Neural cell (in vitro differentiated cells): ENCODE measurements around the gene SLF1. TPM values are rescaled to one million over a fixed set of nuclear protein-coding genes. Genes with fewer than 3 reads are reported as not detected.

Experiments used
- H2AFZ ChIP-seq: fragments of 200-600, 300-800 bp; sonication (generic), shearing (Covaris generic); 2 replicates; pipeline ENCODE4 v1.6.0; 2014; ENCODE audit warnings: low read depth, mild to moderate bottlenecking, antibody characterized with exemption, low read length, moderate library complexity
- H3F3A ChIP-seq: fragments of 200-600 bp; shearing (Covaris generic); 2 replicates; pipeline ENCODE4 v1.6.1; 2016; ENCODE audit warnings: mild to moderate bottlenecking, moderate library complexity, mixed read lengths, antibody characterized with exemption, low read length; ENCODE audit not compliant: insufficient read depth, poor library complexity, severe bottlenecking
- H3K27ac ChIP-seq: fragments of 200-600, 300-800 bp; sonication (generic), shearing (Covaris generic); 2 replicates; pipeline ENCODE4 v1.5.1; 2014; ENCODE audit warnings: mild to moderate bottlenecking, low read length, moderate library complexity
- H3K27me3 ChIP-seq: fragments of 300-800, 200-600 bp; sonication (generic), shearing (Covaris generic); 2 replicates; pipeline ENCODE4 v1.6.0; 2014; ENCODE audit warnings: mild to moderate bottlenecking, low read depth, low read length, moderate library complexity; ENCODE audit not compliant: insufficient read depth
- H3K36me3 ChIP-seq: fragments of 300-800, 200-600 bp; sonication (generic), shearing (Covaris generic); 2 replicates; pipeline ENCODE4 v1.5.1; 2014; ENCODE audit warnings: mild to moderate bottlenecking, antibody characterized with exemption, low read length, moderate library complexity; ENCODE audit not compliant: insufficient read depth
- H3K4me2 ChIP-seq: fragments of 300-800, 200-600 bp; sonication (generic), shearing (Covaris generic); 2 replicates; pipeline ENCODE4 v1.6.0; 2014; ENCODE audit warnings: mild to moderate bottlenecking, low read length
- H3K4me3 ChIP-seq: fragments of 300-800, 200-600 bp; sonication (generic), shearing (Covaris generic); 2 replicates; pipeline ENCODE4 v1.5.1; 2014; ENCODE audit warnings: mild to moderate bottlenecking, low read length, moderate library complexity
- H3K79me2 ChIP-seq: fragments of 200-600 bp; shearing (Covaris generic); replicated peaks from 2 replicates; pipeline ENCODE4 v1.6.0; 2014; ENCODE audit warnings: mild to moderate bottlenecking, low read length, moderate library complexity; ENCODE audit not compliant: insufficient read depth
- H3K9ac ChIP-seq: fragments of 300-800, 200-600 bp; sonication (generic), shearing (Covaris generic); 2 replicates; pipeline ENCODE4 v1.6.1; 2016; ENCODE audit warnings: mild to moderate bottlenecking, low read length, mixed read lengths
- H3K9me2 ChIP-seq: fragments of 200-600 bp; shearing (Covaris generic); 2 replicates; pipeline ENCODE4 v1.6.1; 2016; ENCODE audit warnings: mild to moderate bottlenecking, low read length, mixed read lengths; ENCODE audit not compliant: insufficient read depth
- H3K9me3 ChIP-seq: fragments of 200-600, 300-800 bp; sonication (generic), shearing (Covaris generic); 2 replicates; pipeline ENCODE4 v1.6.1; 2016; ENCODE audit warnings: mild to moderate bottlenecking, mixed run types, low read length, moderate library complexity, mixed read lengths
- H4K20me1 ChIP-seq: fragments of 200-600 bp; shearing (Covaris generic); 2 replicates; pipeline ENCODE4 v1.6.1; 2016; ENCODE audit warnings: mild to moderate bottlenecking, mixed run types; ENCODE audit not compliant: insufficient read depth
- CTCF ChIP-seq: fragments of 450-650 bp; IDR thresholded peaks from 2 replicates; pipeline ENCODE4 v1.5.1; 2014; ENCODE audit warnings: antibody characterized with exemption, mild to moderate bottlenecking, moderate library complexity; ENCODE audit not compliant: poor library complexity, severe bottlenecking
- EP300 ChIP-seq: fragments of 450-650 bp; conservative IDR thresholded peaks from 2 replicates; pipeline ENCODE4 v1.6.1; 2014; ENCODE audit warnings: antibody characterized with exemption, mild to moderate bottlenecking, moderate library complexity; ENCODE audit not compliant: poor library complexity, severe bottlenecking
- EZH2 ChIP-seq: fragments of 200-600, 300-800 bp; shearing (Covaris generic), sonication (generic); IDR thresholded peaks from 2 replicates; pipeline ENCODE4 v1.6.1; 2014; ENCODE audit warnings: antibody characterized with exemption, low read length, borderline replicate concordance, mild to moderate bottlenecking; ENCODE audit not compliant: insufficient read depth, poor library complexity, severe bottlenecking
- MXI1 ChIP-seq: fragments of 450-650 bp; conservative IDR thresholded peaks from 2 replicates; pipeline ENCODE4 v1.6.1; 2014; ENCODE audit warnings: antibody characterized with exemption, mild to moderate bottlenecking; ENCODE audit not compliant: poor library complexity, severe bottlenecking
- POLR2AphosphoS5 ChIP-seq: IDR thresholded peaks from 2 replicates; pipeline ENCODE4 v1.6.1; 2012
- RAD21 ChIP-seq: fragments of 450-650 bp; conservative IDR thresholded peaks from 2 replicates; pipeline ENCODE4 v1.6.1; 2014; ENCODE audit warnings: antibody characterized with exemption, mild to moderate bottlenecking, moderate library complexity
- REST ChIP-seq: IDR thresholded peaks from 2 replicates; pipeline ENCODE4 v1.6.1; 2012; ENCODE audit warnings: borderline replicate concordance
- SMC3 ChIP-seq: fragments of 450-650 bp; conservative IDR thresholded peaks from 2 replicates; pipeline ENCODE4 v1.6.1; 2014; ENCODE audit warnings: antibody characterized with exemption, mild to moderate bottlenecking, moderate library complexity; ENCODE audit not compliant: poor library complexity
- TAF1 ChIP-seq: IDR thresholded peaks from 2 replicates; pipeline ENCODE4 v1.6.1; 2012; ENCODE audit warnings: low read depth
- polyA plus RNA-seq: library from polyadenylated mRNA; depleted of rRNA; stranded (reverse); fragments of >200 nt; gene quantifications from 2 replicates; pipeline ENCODE4 v1.2.3, GENCODE V29; 2014

Gene SLF1
- polyA plus RNA-seq, 1 donor from 2014 or later, result 19.7 TPM

GRCh38 chr5:94623877-94624276 is 5.4 kb downstream of the SLF1 start:
- Histone ChIP-seq H3K27me3 (no peaks in the 10 kb centered on the region), H3K9me3 (no peaks in the 10 kb centered on the region), H3K27ac (no peak overlapping the region), H3K9me2 (no peaks in the 10 kb centered on the region), H4K20me1 (no peaks in the 10 kb centered on the region), H3K4me3 (no peak overlapping the region), H3K36me3 (no peaks in the 10 kb centered on the region), H2AFZ (no peak overlapping the region), H3K4me2 (no peak overlapping the region), H3F3A (no peaks in the 10 kb centered on the region), H3K79me2 (peaks cover 29% of the 10 kb centered on the region), H3K9ac (no peak overlapping the region)
- no peak for TF ChIP-seq POLR2AphosphoS5

- TF ChIP-seq TAF1, result no peak
- TF ChIP-seq SMC3, result no peak
- TF ChIP-seq EZH2, result no peak
- no peak for TF ChIP-seq CTCF
- no peak for TF ChIP-seq RAD21
- no peak for TF ChIP-seq POLR2AphosphoS5
- no peak for TF ChIP-seq MXI1
- TF ChIP-seq REST, result no peak
- no peak for TF ChIP-seq EP300
- Histone ChIP-seq H3K4me2 (no peak overlapping the region), H3K27ac (no peak overlapping the region), H3K4me3 (no peak overlapping the region), H3K36me3 (no peaks in the 10 kb centered on the region), H3K9me3 (no peaks in the 10 kb centered on the region), H3K79me2 (peaks cover 8% of the 10 kb centered on the region), H3K27me3 (no peaks in the 10 kb centered on the region), H3K9me2 (no peaks in the 10 kb centered on the region), H3K9ac (no peak overlapping the region), H4K20me1 (no peaks in the 10 kb centered on the region), H2AFZ (no peak overlapping the region), H3F3A (no peaks in the 10 kb centered on the region)
These were observed 8.7 kb downstream of the SLF1 start for GRCh38 chr5:94627191-94627590.

GRCh38 chr5:94632024-94632423 is 13.6 kb downstream of the SLF1 start:
- no peaks in the 10 kb centered on the region for H4K20me1 ChIP-seq
- H3K27ac ChIP-seq, result no peak overlapping the region
- H3K4me3 ChIP-seq, result no peak overlapping the region
- no peaks in the 10 kb centered on the region for H3F3A ChIP-seq
- H3K9ac ChIP-seq, result no peak overlapping the region
- no peaks in the 10 kb centered on the region for H3K9me2 ChIP-seq
- no peaks in the 10 kb centered on the region for H3K36me3 ChIP-seq
- H3K79me2 ChIP-seq, result no peaks in the 10 kb centered on the region
- TF ChIP-seq REST (no peak), EP300 (no peak), POLR2AphosphoS5 (no peak), TAF1 (no peak), CTCF (no peak), EZH2 (no peak), SMC3 (no peak), MXI1 (no peak), RAD21 (no peak)
- H3K4me2 ChIP-seq, result no peak overlapping the region
- no peaks in the 10 kb centered on the region for H3K9me3 ChIP-seq
- no peak overlapping the region for H2AFZ ChIP-seq
- H3K27me3 ChIP-seq, result no peaks in the 10 kb centered on the region
